GM18519 (cell line): ENCODE data around the gene TBX6.
"Not testable (repeated sequence)": the region's sequence is repeated elsewhere in the genome, so short reads cannot be mapped to it uniquely, and the experiment has no call there.

Experiments used
- ATAC-seq: cut with Tn5 transposase; IDR thresholded peaks from one replicate; pipeline ENCODE4 v1.9.1; 2021; ENCODE audit warnings: mild to moderate bottlenecking, moderate library complexity; ENCODE audit not compliant: unreplicated experiment, low FRiP score

The TBX6 gene

GRCh38 chr16:30041841-30042240 is 49.9 kb downstream of the TBX6 start:
- ATAC-seq: no peak

- ATAC-seq: not testable (repeated sequence)
Measured at GRCh38 chr16:30040690-30041089, 51.0 kb downstream of the TBX6 start.

GRCh38 chr16:30040221-30040620 is 51.5 kb downstream of the TBX6 start:
- no peak for ATAC-seq
